ENCODE measurements around the gene POM121.
"Not testable (repeated sequence)": the region's sequence is repeated elsewhere in the genome, so short reads cannot be mapped to it uniquely, and the experiment has no call there.

POM121 gene

GRCh38 chr7:72960029-72960428 lies 35.1 kb downstream of the POM121 start:
- POLR2A ChIA-PET (ENCODE audit: low non-redundant PET); CTCF ChIA-PET; H3K27ac ChIP-seq; DNase-seq (ENCODE audit: low spot score): not testable (repeated sequence)

GRCh38 chr7:72960626-72961345 lies 35.9 kb downstream of the POM121 start:
- CTCF ChIA-PET; POLR2A ChIA-PET (ENCODE audit: low non-redundant PET); DNase-seq (ENCODE audit: low spot score); H3K27ac ChIP-seq: not testable (repeated sequence)

GRCh38 chr7:72961346-72961650 lies 36.4 kb downstream of the POM121 start:
- DNase-seq (ENCODE audit: low spot score); H3K27ac ChIP-seq; POLR2A ChIA-PET (ENCODE audit: low non-redundant PET); CTCF ChIA-PET: not testable (repeated sequence)

- H3K27ac ChIP-seq; POLR2A ChIA-PET (ENCODE audit: low non-redundant PET); DNase-seq (ENCODE audit: low spot score); CTCF ChIA-PET: not testable (repeated sequence)
Observed at GRCh38 chr7:72963056-72963455, 38.2 kb downstream of the POM121 start.

- CTCF ChIA-PET; H3K27ac ChIP-seq; DNase-seq (ENCODE audit: low spot score); POLR2A ChIA-PET (ENCODE audit: low non-redundant PET): not testable (repeated sequence)
Observed at GRCh38 chr7:72965186-72965975, 40.5 kb downstream of the POM121 start.

DNA sequence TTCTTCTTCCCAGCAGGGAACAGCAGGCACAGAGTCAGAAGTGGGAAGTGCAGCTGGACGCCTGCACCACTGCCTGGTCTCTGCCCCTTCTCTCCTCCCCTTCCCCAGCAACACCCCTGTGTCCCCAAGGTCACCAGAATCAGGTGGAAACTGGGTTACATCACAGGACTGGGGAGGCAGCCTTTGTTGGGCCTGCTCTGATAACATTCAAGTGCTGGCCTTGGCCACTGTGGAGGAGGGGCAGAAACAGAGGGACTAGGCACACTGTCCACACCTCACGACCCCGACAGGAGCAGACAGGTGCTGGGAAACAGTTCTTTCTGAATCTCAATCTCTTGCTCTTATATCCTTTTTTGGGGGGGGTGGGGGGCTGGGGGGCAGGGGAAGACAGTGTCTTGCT lies 42.0 kb downstream of the POM121 start:
- CTCF ChIA-PET; DNase-seq (ENCODE audit: low spot score); POLR2A ChIA-PET (ENCODE audit: low non-redundant PET): not testable (repeated sequence)

DNA sequence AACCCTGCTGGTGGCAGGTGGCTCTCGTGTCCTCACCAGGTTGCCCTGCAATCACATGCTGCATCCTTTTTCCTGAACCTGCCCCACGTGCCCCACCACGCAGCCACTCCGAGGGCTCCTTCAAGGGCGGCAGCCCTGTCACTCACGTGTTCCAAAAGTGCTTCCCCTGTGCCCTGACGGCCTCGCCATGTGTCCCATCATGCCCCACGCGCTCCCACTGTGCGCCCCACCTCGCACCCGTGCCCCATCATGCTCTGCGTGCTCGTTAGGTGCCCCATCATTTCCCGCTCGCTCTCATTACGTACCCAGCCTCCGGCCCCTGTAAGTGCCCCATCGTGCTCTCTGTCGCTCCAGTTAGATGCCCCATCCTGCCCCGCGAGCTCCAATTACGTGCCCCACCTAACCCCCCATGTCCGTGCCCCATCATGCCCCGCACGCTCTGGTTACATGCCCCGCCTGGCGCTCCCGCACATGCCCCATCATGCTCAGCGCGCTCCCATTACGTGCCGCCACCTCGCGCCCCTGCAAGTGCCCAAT lies 44.2 kb downstream of the POM121 start, which contains the start of gene TRIM74:
Gene TRIM74 (minus strand): TSS at position 487 of the 537 bp plus-strand sequence. CDS start 3,309 bp downstream, outside the sequence.
- H3K27ac ChIP-seq; DNase-seq (ENCODE audit: low spot score); POLR2A ChIA-PET (ENCODE audit: low non-redundant PET); CTCF ChIA-PET: not testable (repeated sequence)

More for the DNA sequence above, 42.0 kb downstream of the POM121 start:
- H3K27ac ChIP-seq, result not testable (repeated sequence)

DNA sequence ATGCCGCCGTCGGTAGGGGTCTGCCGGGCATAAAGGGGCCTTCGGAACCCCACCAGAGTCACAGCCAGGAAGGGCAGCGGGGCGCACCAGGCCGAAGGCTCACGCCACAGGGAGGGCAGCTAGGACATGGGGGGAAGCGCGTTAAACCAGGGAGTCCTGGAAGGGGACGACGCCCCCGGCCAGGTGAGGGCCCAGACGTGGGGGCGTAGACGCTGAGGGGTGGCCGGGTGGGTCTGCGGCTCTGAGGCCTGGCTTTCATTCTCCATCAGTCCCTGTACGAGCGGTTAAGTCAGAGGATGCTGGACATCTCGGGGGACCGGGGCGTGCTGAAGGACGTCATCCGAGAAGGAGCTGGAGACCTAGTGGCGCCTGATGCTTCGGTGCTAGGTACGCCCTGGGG lies 44.8 kb downstream of the POM121 start:
- H3K27ac ChIP-seq; DNase-seq (ENCODE audit: low spot score); POLR2A ChIA-PET (ENCODE audit: low non-redundant PET); CTCF ChIA-PET: not testable (repeated sequence)

GRCh38 chr7:72971505-72971904 lies 46.6 kb downstream of the POM121 start:
- DNase-seq (ENCODE audit: low spot score); CTCF ChIA-PET; POLR2A ChIA-PET (ENCODE audit: low non-redundant PET); H3K27ac ChIP-seq: not testable (repeated sequence)

GRCh38 chr7:72974781-72975180 lies 49.9 kb downstream of the POM121 start:
- POLR2A ChIA-PET (ENCODE audit: low non-redundant PET); H3K27ac ChIP-seq: not testable (repeated sequence)

DNA sequence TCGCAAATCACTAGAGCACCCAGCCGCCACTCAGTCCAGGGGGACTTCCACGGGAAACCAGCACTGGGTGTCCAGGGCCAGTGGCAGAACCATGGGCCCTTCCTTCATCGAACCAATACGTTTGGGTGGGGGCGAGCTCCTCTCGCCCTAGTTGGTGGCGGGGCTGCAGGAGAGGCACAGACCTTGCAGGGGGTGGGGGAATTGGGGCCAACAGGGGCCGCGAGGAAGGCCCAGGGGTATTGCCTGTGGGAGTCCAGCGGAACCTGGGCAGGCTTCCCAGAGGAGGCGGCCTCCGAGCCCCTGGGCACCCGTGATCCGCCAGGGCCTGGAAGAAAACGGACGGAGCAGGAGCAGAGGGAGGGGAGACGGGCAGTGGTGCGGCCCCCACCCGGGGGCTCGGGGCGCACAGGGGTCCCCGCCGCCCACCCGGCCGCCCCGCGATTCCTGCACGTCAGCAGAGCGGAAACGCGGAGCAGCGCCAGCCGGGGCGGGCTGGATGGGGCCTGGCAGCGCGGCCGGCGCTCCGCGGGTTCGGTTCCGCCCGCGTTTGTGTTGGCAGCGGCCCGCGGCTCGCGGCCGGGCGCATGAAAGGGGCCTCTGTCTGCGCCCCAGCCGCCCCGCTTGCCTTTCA lies 50.9 kb downstream of the POM121 start:
- H3K27ac ChIP-seq; DNase-seq (ENCODE audit: low spot score); POLR2A ChIA-PET (ENCODE audit: low non-redundant PET): not testable (repeated sequence)
- CTCF ChIA-PET, result interaction anchor here (0.6 kb wide), 1 partner anchor 339 kb away, joined by 3 read pairs; no protein-coding TSS in a partner anchor

More at GRCh38 chr7:72974781-72975180, 49.9 kb downstream of the POM121 start:
- DNase-seq (ENCODE audit: low spot score); CTCF ChIA-PET: not testable (repeated sequence)

DNA sequence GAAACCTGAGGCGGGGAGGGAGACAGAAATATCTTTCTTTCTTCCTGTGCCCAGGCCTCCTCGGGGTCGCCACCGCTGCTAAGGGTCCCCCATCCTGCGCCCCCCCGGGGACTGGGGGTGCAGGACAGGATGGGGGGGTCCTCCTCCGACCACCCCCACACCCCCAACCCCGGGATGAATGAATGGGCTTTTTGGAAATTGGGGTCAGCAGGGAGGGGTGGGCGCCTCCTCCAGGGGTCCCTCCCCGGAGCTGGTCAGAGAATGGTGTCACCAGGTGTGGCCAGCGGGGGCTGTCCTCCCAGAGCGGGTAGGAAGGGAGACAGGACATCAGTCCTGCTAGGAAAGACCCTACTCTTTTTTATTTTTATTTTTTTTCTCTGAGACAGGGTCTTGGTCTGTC lies 51.5 kb downstream of the POM121 start:
- DNase-seq (ENCODE audit: low spot score); CTCF ChIA-PET; H3K27ac ChIP-seq; POLR2A ChIA-PET (ENCODE audit: low non-redundant PET): not testable (repeated sequence)

- CTCF ChIA-PET, result not testable (repeated sequence)
Observed at GRCh38 chr7:72980382-72980781, 55.5 kb downstream of the POM121 start.

GRCh38 chr7:72982084-72982483 lies 57.2 kb downstream of the POM121 start:
- DNase-seq (ENCODE audit: low spot score); POLR2A ChIA-PET (ENCODE audit: low non-redundant PET); H3K27ac ChIP-seq; CTCF ChIA-PET: not testable (repeated sequence)

More at GRCh38 chr7:72980382-72980781, 55.5 kb downstream of the POM121 start:
- POLR2A ChIA-PET (ENCODE audit: low non-redundant PET); H3K27ac ChIP-seq; DNase-seq (ENCODE audit: low spot score): not testable (repeated sequence)

GRCh38 chr7:72990146-72990913 lies 65.4 kb downstream of the POM121 start:
- CTCF ChIA-PET; POLR2A ChIA-PET (ENCODE audit: low non-redundant PET): not testable (repeated sequence)

DNA sequence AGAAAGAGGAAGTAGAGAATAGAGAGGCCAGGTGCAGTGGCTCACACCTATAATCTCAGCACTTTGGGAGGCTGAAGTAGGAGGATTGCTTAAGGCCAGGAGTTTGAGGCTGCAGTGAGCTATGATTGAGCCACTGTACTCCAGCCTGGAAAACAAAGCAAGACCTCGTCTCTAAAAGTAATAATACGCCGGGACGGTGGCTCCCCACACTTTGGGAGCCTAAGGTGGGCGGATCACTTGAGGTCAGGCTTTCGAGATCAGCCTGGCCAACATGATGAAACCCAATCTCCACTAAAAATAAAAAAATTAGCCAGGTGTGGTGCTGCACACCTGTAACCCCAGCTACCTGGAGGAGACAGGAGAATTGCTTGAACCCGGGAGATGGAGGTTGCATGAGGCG lies 70.6 kb downstream of the POM121 start:
- H3K27ac ChIP-seq; DNase-seq (ENCODE audit: low spot score); CTCF ChIA-PET; POLR2A ChIA-PET (ENCODE audit: low non-redundant PET): not testable (repeated sequence)

More at GRCh38 chr7:72990146-72990913, 65.4 kb downstream of the POM121 start:
- not testable (repeated sequence) for H3K27ac ChIP-seq; DNase-seq (ENCODE audit: low spot score)

DNA sequence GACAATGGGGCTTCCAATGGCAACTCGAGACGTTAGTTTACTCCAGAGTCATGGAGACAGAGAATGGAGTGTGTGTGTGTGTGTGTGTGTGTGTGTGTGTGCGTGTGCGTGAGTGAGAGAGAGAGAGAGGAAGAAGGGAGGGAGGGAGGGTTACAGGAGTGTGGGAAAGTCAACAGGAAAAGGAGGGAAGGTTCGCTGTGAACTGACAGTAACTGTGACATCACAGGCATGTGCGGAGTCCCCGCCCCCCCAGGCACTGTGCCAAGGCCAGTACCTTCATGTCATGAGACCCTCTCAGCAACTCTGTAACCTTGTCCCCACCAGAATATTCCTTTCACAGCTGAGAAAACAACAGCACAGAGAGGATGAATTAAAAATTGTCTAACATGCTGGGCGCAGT lies 72.6 kb downstream of the POM121 start:
- CTCF ChIA-PET; H3K27ac ChIP-seq; DNase-seq (ENCODE audit: low spot score); POLR2A ChIA-PET (ENCODE audit: low non-redundant PET): not testable (repeated sequence)
